Endothelial cell of hepatic sinusoid (primary cell): Measurements from ENCODE around the gene FAM221B.

Experiments used
- in situ Hi-C: cut with HindIII; loops from 2 replicates; pipeline ENCODE4 v1.10.0; 2017; ENCODE audit warnings: low sequenced_read_pairs

FAM221B gene

DNA sequence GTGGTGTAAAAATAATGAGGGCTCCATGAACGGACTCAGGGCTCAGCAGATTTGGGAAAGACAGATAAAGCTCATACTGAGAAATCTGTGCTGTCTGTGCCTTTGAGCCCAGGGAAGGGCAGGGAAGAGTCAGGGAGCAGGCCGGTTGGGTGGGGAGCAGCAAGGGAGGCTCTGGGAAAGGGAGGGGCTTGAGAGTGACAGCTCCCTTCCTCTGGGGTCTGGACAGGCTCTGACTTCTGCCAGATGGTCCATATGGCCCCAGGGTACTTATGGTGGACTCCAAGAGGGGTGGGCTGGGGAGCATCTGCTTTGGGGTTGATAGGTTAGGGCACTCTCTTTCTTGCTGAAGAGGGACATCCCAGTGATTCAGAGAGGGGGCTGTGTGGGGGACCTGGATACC lies 35.1 kb downstream of the FAM221B start:
- in situ Hi-C loops, result no loop called here

GRCh38 chr9:35792826-35793225 lies 35.7 kb downstream of the FAM221B start:
- in situ Hi-C loops, result no loop called here

DNA sequence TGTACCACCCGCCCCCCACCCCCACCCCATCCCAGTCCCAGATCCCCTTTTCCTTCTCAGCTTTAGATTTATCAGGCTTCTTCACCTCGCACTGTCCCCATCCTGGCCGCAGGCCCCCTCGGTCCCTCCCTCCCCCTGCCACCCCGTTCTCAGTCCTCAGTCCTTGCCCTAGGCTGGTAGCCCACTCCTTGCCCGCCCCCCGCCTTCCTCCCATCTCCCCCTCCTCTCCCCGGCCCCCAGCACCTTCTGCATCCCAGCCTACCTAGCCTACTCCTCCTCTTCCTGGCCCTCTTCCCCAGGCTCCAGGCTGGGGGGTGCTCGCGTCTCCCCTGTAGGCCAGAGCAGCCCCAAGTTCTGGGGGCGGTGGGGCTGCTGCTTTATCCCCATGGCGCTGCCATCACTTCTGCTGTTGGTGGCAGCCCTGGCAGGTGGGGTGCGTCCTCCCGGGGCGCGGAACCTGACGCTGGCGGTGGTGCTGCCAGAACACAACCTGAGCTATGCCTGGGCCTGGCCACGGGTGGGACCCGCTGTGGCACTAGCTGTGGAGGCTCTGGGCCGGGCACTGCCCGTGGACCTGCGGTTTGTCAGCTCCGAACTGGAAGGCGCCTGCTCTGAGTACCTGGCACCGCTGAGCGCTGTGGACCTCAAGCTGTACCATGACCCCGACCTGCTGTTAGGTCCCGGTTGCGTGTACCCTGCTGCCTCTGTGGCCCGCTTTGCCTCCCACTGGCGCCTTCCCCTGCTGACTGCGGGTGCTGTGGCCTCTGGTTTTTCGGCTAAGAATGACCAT lies 36.3 kb downstream of the FAM221B start:
- in situ Hi-C loops, result no loop called here

GRCh38 chr9:35791297-35791921 lies 37.1 kb downstream of the FAM221B start, which contains the start of gene NPR2:
Gene NPR2, plus strand, starts transcription at chr9:35791591. Its CDS starts 818 bp downstream, at chr9:35792409.
- in situ Hi-C loops, result no loop called here

GRCh38 chr9:35790385-35791296 lies 37.9 kb downstream of the FAM221B start:
- in situ Hi-C loops, result no loop called here

DNA sequence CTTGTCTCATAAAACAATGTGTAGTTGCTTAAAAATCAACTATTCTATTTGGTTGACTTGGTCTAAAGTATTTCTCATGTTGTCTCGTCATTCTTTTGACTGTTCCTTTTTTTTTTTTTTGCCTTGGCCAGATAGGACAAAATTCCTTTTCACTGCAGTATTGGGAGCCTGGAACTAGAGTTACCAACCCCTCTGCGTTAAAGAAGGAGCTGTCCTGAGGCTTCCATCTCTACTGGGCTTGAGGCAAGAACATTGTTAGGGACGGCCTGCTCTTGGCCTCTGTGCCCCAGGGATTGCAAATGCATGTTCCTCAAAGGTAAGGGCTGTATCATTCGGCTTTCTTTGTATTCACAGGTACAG lies 38.5 kb downstream of the FAM221B start:
- in situ Hi-C loops, result no loop called here

- in situ Hi-C loops, result no loop called here
Observed at GRCh38 chr9:35789541-35789940, 39.0 kb downstream of the FAM221B start.

DNA sequence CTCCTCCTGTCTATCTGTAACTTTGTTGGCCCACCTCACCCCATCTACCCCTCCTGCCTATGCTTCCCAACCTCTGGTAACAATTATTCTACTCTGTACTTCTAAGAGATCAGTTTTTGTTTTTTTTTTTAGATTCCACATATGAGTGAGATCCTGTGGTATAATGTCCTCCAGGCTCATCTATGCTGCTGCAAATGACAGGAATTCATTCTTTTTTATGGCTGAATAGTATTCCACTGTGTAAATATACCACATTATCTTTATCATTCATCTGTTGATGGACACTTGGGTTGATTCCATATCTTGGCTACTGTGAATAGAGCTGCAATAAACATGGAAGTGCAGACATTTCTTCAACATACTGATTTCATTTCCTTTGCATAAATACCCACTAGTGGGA lies 45.1 kb downstream of the FAM221B start:
- in situ Hi-C loops, result no loop called here

DNA sequence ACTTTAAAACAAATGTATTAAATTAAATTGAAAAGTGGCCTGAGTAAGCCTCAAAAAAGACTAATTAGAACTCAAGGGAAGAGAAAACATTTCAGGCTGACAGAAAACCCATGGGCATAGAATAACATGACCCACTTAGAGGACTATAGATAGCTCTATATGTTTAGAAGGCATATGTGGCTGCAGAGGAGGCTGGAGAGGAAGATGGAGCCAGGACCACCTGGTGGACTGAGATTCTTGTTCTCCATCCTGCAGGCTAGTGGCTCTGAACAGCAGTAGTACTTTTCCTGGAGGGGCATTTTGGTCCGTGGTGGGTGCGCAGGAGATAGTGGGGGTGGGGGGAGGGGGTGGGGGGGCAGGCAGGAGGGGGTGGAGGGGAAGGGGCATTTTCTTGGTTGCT lies 47.5 kb downstream of the FAM221B start:
- in situ Hi-C loops, result no loop called here

GRCh38 chr9:35778496-35778895 lies 50.0 kb downstream of the FAM221B start:
- in situ Hi-C loops, result no loop called here

DNA sequence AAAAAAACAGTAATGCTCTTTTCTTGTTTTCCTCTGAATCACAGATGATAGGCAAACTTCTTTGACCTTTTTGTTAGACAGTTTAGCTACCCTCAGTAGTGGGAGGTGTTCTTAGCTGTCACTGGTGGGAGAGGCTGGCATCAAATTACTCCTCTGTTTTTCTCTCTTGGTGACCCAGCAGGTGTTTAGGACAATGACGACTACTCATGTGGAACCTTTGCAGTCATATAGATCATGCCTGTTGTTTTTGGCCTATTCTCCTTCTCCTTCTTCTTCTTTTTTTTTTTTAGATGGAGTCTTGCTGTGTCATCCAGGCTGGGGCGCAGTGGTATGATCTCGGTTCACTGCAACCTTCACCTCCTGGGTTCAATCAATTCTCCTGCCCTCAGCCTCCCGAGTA lies 52.5 kb downstream of the FAM221B start:
- in situ Hi-C loops, result no loop called here

DNA sequence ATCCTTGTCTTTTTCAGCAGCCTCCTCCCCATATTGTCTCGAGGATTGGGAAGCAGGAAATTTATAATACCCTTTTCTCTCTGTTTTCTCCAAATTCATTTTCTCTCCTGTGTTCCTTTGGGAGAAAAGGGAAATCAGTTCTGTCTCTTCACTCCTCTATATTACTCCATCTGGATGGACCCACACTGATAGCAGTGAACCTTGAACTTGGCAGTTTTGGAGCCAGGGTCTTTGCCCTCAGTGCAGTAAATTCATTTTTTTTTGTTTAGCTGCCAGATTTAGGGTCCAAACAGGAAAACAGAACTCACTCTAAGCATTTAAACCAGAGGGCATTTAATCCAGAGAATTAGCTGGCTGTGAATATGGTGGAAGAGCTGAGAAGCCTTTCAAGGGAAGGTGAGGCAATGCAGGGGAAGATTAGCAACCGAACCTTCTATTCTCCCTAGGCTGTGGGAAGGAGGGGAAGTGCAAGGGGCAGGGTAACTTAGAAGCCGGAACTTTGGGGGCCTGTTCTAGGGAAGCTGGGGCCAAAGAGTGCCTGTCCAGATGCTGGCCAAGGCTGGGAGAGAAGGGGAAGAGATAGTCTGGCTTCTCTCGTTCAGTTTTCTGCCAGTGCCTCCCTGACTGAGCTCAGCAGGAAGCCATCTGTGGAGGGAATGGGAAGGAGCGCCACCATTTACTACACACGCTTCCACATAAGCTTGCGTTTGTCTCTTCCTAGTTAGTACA lies 53.5 kb downstream of the FAM221B start:
- in situ Hi-C loops, result no loop called here

DNA sequence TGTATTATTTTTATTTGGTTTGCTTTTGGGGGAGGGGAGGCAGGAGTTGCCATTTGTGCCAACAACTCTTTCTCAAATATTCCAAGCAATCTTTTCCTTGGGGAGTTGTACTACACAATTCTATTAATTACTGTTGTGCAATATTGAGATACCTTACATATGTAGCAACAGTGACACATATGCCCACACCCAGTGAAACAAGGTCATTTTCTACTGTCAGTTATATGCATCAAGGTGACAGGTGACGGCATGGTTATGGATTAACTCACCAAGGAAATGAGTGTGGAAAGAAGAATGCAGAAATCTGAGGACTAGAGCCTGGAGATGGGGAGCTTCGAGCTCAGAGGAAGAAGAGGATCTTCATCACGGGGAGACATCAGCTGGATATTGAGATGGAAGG lies 56.6 kb downstream of the FAM221B start:
- in situ Hi-C loops, result no loop called here

DNA sequence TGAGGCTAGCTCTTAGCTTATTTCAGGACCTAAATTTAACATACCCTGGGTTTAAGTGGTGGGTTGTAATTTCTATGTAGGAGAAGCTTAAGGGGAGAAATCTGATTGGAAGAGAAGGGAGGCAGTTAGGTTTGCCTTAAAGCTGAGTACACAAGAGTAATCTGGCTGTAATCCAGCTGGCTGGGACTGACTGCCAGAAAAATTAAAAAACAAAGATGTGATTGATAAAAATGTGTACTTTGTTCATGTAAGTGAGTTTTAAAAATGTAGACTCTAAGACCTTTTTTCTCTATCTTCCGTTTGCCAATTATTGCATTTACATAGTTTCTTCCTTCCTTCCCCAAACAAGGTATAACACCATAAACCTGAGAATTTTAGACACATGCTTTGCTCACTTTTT lies 57.0 kb downstream of the FAM221B start:
- in situ Hi-C loops, result no loop called here

- in situ Hi-C loops, result no loop called here
Observed at GRCh38 chr9:35771075-35771433, 57.5 kb downstream of the FAM221B start.

- in situ Hi-C loops, result no loop called here
Observed at GRCh38 chr9:35769763-35770162, 58.8 kb downstream of the FAM221B start.

GRCh38 chr9:35767458-35767857 lies 61.1 kb downstream of the FAM221B start:
- in situ Hi-C loops, result no loop called here

DNA sequence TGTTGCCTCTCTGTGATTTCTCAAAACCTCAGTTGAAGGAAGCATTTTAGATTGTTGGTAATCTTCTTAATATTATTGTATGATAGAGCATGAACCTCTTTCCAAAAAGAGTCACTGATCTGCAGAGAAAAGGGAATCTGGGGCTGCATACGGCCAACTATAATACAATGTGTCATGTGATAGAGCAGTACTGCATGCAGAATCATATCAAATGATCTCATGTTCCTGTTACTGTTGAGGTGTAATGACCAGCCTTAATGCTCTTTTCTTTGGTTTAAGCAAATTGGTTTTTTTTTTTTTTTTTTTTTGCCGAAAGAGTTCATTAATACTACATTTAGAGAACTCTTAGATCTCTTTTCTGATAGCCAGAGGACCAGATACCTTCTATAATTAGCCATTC lies 61.5 kb downstream of the FAM221B start:
- in situ Hi-C loops, result no loop called here
